NCI-H146 (cell line): ENCODE measurements around the gene VRK1.

Experiments
- DNase-seq: peaks from one replicate; lab custom pipeline; 2025; lab: John Stamatoyannopoulos, UW

The VRK1 gene

DNA sequence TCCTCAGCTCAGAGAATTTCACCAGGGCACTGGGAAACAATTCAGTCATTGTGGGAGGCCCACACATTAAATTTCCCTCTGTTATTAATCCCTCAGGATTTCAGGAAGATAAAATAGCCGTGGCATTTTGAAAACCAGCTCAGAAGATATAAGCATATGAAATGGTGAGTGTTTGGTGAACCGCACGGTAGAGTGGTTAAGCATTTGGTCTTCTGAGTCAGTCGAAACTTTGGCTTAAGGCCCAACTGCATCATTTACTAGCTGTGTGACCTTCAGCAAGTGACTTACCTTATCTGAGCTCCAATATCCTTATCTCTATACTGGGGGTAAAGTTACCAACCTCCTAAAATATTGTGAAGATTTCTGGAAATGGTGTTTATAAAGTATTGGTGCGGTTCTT is 5.2 kb upstream of the VRK1 start:
- no peak for DNase-seq

DNA sequence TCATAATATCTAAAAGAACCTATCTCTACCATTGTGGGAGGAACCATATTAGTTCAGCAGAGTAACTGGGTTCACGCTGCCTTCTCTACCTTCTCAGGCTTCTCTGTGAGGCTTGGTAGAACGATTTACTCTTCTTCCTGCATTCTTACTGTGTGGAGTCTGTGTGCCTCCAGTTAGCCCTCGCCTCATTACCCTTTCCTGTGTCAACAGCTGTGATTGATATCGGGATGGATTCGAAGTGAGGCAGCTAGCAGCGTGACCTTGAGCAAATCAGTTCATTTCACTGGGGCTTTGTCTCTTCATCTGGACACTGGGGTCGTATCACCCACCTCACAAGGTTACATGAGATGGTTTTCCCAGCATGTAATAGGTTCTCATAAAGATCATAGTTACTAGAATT is 4.6 kb upstream of the VRK1 start:
- no peak for DNase-seq

DNA sequence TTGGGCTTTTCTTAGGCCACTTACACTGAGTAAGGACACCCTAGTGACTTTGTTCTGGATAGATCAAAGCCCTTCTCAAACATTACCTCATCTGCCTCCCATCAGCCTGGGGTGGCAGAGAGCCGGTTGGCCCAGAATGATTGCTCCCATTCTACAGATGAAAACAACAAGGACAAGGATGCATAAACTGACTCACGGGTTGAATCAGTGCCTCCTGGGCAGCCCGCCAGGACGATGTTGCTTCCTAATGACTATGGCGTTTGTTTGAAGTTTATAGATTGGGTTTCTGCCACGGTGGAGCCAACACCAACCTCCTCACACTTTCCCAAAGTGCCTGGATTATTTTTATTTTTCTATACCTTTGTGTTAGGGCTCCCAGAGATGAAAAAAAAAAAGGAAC is 3.6 kb upstream of the VRK1 start:
- no peak for DNase-seq

DNA sequence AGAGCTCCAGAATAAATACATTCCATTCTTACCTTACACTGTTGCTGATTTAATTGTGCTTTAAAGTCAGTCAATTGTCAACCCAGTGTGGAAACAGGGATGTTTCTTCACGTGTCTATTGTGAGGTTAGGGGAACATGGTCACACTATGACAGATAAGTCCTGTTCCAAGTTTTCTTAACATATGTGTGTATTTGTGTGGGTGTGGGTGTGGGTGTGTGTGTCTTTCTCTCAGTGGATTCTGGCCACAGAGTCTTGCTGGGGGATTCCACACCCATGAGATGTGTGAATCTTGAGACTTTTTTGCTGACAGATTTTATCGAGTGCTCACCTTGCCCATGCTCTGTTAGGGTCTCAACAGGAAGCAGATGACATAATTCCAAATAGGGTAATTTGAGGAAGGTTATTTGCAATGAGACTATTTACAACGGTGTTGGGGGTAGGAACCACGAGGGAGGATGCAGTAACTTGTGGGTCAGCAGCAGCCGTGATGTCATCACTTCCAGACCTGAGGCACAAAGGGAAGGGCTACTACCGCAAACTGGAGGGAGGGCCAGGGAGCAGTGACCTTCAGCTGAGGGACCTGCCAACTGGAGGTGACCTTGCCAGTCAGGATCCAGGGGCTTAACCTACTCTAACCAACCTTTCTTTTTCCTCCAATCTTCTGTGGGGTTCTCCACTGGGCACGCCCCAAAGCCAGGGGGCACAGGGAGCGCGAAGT is 1.9 kb upstream of the VRK1 start:
- DNase-seq, result no peak

DNA sequence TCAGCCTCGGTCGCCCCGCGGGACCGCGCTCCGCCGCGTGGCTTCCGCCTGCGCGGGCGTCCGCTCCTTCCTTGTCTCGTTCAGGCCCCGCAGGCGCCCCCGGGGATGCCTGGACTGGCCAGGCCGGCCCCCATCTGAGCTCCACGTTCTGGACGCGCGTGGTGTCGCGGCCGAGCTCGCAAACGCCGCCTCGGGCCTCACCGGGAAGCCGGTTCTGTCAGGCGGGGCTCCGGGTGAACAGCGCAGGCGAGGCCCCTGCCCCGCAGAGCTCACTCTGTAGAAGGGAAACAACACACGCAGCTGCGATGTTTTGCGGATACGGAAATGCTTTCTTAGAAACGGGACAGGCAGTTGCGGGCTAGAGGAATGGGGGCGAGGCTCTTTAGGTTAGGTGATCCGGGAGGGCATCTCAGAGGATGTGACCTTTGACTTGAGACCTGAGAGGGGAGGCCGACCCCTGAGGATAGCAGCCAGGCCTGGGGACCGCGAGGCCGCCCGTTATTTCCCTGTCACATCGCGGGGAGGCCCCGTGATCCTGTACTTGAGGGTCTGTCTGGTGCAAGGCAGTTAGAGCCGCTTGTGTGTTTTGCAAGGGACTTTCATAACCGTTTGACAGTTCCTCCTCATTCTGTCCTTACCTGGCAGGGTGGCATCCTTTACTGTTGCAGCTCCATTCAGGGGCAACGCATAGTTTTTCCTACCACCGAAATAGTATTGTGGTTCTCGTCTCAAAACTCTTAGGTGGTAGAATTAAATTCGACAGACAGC is 584 bp downstream of the VRK1 start:
- DNase-seq, result peak; percentile 30

DNA sequence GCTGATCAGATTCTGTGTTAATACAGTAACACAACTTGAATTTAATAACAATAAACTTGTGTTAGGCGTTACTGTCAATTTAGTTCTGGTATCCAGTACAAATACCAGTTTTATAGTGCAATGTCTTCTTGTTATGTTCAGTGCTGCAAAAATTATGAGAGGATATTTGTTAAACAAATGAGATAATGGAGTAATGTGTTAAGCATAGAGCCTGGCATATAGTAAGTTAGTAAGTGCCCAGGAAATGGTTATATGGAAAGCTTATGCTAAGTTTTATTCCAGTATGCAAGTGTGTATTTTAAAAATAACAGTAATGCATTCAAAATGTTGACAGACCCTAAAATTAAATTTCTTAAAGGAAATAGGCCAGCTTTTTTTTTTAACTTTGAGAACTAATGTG is 1.8 kb downstream of the VRK1 start:
- no peak for DNase-seq

DNA sequence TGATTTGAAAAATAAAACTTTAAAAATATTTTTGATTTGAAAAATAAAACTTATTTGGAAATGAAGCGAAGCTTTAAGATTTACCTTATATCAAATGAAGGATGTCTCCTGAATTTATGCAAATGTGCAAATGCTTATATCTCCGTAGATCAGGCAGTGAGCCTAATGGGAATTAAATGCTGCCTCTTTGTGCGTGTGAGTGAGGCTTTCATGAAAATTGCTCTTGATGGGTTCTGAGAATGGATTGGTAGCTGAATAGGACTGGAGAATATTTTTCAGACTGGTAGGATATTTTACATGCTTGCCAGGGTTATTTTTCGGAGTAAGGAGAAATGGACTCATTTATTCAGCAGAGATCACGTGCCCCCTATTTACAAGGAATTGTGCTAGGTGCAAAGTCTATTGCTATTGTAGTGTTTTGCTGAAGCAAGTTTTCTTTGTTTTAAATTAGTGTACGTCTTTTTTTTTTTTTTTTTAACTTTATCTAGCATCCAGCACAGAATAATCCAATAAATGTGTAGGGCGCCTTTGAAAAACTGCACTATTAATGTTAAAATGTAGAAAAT is 2.4 kb downstream of the VRK1 start:
- no peak for DNase-seq

DNA sequence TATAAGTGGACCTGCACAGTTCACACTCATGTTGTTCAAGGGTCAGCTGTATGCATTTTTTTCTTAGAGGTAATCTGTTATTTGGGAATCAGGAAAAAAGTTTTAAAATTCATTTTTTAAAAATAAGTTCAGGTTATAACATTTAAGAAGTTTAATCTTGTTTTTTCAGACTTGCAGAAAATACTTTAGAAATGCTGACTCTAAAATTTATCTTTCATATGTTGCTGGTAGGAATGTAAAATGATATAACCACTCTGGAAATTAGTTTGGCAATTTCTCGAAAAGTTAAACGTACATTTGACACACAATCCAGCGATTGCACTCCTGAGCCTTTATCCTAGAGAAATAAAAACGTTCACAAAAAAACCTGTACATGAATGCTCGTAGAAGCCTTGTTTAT is 4.7 kb downstream of the VRK1 start:
- no peak for DNase-seq

DNA sequence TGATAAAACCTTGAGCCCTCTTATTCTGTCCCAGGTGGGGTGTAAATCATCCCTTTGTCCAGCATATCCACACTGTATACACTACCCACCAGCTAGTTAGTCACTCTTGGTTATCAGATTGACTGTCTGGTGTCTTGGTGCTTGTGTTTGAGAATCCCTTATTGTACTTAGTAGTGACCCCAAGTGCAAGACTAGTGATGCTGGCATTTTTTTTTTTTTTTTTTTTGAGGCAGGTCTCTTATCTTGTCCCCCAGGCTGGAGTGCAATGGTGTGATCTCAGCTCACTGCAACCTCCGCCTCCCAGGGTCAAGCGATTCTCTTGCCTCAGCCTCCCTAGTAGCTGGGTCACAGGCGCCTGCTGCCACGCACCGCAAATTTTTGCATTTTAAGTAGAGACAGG is 5.8 kb downstream of the VRK1 start:
- no peak for DNase-seq

DNA sequence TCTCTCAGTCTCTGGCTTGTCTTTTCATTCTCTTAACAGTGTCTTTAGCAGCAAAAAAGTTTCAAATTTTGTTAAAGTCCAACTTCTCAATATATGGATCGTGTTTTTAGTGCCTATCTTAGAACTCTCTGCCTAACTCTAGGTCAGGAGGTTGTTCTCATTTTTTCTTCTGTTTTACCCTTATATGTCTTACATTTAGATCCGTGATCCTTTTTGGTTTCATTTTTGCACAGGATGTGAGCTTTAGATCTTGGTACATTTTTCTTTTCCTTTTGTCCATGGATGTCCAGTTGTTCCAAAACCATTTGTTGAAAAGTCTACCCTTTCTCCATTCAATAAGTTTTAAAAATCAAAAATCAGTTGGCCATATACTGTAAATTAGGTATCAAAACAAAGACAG is 6.8 kb downstream of the VRK1 start:
- DNase-seq, result no peak

DNA sequence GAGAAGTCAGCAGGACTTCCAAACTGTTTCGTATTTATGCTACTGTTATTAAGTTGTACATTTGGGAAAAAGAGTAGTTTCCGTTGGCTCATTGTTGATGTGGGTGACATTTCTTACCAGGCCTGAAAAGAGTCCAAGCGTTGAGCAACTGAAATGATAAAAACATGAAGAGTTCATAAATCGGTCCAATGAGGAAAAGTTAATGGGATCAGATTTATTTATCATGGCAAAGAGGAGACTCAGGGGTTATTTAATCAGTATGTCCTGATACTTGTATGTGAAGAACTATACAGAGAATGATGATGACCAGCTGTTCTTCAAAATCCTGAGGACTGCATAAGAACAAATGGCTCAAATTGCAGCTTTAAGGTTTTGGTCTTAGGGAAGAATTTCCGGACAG is 7.7 kb downstream of the VRK1 start:
- DNase-seq, result no peak

DNA sequence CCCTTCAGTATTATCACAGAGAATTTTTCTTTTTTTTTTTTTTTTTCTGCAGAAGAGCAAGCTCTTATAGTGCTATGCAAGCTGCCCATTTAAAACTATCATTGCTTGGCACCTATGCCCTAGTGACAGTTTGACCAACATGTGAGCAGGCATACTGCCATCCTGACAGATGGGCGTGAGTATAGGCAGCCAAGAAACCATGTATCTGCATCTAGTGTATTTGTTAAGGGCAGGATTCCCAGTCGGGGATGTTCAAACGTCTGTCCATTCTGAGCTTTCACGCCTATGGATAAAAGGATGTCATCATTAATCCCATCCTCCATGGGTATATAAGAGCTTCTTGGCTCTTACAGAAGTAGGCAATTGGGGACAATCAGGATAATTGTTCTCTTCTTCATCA is 8.8 kb downstream of the VRK1 start:
- DNase-seq, result no peak

DNA sequence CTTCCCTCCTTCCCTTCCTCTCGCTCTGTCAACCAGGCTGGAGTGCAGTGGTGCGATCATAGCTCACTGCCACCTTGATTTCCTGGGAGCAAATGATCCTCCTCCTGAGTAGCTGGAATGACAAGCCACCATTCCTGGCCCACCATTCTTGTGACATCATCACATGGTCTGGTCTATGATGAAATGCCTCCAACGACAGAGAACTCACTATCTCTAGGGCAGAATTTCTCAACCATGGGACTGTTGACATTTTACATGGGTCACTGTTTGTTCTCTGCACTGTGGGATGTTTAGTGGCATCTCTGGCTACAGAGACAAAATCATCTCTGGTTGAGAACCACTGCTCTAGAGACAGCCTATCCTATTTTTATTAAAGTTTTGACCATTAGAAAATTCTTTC is 9.7 kb downstream of the VRK1 start:
- no peak for DNase-seq

DNA sequence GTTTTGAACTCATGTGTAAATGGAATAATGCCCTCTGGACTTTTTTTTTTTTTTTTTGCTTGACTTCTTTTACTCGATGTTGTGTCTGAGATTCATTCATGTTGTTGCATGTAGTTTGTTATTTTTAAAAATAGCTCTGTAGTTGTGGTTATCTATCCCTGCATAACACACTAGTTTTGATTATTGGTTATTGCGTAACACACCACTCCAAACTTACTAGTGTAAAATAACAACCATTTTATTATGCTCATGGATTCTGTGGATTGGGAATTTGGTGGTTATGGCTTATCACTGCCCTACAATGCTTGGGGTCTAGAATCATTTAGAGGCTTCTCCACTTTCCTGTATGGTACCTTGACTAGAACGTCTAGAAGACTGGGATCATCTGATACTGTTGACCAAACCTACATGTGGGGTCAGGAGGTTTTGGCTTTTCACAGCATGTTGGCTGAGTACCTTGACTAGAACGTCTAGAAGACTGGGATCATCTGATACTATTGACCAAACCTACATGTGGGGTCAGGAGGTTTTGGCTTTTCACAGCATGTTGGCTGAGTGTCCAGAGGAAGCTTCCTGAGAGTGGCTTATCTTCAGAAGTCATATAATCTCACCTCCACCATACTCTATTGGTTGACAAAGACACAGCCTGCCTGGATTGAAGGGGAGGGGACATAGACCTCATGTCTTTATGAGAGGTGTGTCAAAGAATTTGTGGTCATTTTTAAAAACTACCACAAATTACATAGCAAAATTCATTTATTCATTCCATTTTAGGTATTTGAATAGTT is 11.6 kb downstream of the VRK1 start:
- no peak for DNase-seq

DNA sequence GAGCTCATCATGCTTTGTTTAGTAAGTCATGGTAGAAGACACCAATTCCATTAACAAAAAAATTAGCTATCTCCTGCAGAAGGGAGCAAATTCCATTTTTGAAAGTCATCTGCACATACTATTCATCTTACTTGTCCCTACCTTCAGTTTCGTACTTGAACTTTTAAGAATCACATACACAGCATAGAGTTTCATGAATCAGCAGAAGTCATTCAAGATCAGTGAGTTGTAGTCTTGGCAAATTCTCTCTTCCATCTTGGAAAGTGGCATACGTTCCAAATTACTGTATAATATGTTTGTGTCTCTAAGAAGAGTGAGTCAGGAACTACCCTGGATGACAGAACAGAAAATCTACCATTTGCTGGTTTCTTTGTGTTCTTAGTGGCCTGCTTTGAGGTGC is 14.1 kb downstream of the VRK1 start:
- no peak for DNase-seq

DNA sequence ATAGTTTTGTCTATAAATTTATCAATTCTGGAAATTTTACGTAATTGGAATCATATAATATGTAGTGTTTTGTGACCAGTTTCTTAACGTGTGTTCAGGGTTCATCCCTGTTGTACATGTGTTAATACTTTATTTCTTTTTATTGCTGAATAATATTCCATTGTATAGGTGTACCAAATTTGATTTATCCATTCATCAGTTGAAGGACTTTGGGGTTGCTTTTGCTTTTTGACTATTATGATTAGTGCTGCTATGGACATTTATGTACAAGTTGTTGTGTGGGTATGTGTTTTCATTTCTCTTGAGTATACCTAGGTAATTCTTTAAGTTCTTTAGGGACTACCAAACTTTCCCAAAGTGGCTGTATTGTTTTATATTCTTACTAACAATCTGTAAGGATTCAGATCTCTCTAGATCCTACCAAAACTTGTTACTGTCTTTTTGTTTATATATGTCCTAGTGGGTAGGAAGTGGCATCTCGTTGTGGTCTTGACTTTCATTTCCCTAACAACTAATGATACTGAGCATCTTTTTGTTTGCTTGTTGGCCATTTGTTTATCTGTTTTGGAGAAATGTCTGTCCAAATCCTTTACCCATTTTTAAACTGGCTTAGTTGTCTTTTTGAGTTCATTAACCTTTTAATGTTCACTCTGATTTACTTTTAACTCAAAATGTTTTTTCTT is 14.9 kb downstream of the VRK1 start:
- DNase-seq, result no peak

DNA sequence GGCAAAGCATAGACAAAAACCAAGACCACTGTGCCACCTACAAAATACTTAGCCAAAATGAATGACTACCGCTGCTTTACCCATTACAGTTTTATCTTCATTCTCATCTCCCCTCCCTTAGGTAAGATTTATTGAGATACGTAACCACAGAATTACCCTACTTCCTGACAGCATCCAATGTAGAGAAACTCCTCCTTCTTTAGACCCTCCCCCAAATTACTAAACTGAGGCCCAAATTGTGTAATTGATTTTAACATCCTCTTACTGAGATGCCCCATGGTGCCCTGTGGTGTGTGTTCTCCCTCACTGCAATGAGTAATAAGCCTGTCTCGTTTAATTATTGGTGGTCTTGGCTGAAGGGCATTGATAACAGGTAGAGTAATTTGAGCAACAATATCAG is 19.1 kb downstream of the VRK1 start:
- DNase-seq, result no peak

DNA sequence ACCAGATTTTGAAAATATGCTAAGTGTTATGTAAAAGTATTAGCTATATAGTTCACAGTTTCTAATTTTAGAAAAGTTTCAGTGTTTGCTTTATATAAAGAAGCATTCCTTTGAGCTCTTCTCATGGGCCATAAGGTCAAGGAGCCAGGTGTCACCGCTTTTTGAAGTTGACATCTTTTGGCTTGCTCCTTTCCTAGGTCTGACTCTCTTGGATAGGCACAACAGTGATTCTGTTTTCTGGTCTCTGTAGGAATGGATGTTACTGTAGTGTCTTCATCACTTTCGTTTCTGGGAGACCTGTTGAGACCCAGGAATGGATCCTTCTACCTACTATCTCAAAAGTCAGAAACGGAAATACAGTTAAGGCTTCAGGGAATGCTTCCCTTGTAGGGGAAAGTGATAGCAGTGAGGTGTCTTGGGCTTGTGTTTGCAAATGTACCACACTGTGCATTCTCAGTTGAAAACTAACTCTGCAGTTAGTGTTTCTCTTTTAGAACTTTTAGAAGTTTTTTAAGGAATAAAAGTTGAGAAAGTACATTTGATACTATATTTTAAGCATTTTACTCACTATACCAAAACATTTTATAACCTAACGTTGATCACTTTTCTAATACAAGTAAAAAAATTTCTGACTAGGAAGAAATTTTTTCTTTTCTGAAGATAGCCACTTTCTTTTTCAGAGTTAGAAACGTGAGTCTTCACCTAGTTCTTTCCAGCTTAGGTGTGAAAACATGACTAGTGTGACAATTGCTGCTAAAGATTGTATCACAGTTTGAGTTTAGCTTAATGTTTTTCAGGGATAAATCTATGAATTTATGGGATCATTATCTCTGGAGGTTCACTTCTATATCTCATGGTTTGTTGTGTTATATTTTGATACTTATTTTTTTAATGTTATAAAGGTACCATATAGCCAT is 20.8 kb downstream of the VRK1 start:
- no peak for DNase-seq

DNA sequence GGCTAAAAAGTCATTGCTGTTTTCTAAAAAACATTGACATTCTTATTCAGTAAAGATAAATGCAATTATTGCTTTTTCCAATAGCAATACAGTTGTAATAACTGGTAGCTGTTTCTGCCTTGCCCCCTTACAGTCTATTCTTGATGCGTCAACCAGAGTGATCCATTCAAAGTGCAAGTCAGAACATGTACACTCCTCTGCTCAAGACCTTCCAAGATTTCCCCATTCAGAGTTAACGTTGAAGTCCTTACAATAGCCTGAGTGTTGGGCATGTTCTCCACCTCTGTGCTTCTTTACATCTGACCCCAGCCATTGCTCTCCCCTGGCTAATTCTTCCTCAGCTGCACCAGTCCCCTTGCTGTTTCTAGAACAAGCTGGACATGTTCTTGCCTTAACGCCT is 24.3 kb downstream of the VRK1 start:
- DNase-seq, result no peak

DNA sequence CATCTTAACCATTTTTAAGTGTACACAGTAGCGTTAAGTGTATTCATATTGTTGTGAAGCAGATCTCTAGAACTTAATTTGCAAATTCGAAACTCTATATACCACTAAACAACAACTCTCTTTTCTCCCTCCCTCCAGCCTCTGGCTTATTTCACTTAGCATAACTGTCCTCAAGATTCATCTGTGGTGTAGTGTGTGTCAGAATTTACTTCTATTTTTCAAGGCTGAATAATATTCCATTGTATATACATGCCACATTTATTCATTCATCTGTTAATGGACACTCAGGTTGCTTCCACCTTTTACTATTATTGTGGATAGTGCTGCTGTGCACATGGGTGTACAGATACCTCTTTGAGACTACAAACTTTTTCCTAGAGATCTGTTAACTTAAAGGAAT is 26.5 kb downstream of the VRK1 start:
- no peak for DNase-seq

DNA sequence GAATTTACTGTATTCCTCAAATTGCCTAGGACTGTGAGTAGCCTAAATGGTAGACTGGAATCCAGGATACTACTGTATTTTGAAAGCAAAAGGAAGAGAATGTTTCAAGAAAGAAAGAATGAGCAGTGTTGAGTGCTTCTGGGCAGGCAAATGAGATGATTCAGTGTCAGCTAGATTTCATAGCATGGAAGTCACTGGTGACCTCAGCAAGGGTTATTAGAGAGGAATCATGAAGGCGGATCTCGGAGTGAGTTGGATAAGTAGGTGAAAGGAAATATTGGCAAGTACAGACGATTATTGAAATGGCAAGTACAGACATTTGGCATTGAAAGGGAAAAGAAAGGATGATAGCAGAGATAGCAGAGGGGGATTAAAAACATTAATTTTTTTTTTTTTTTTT is 27.1 kb downstream of the VRK1 start:
- DNase-seq, result no peak
